ENCODE measurements around the gene MSL3B.

MSL3B gene

DNA sequence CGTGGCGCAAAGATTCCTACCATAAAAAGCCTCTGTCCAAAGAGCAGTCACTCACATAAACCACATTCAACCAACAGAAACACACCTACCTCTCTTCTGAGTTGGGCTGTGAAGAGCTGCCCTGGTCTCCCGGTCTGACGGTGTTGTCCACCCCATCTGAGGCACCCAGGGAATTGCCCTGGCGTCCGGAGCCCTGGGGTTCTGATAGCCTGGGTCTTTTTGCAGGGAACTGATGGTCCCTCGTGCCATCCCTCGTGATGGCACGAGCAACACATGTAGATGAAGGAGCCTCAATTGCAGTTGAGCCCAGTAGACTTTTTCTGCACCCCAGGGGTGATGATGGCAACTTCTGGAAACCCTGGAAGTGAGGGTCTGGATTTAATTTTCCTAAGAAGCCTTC lies 27.7 kb downstream of the MSL3B start:
- BruUV-seq (replicated peaks) = no TSS peak
- in situ Hi-C loops (cut with HindIII; ENCODE audit: low pct_unique_long_range_greater_than_20kb, low sequenced_read_pairs) = no loop called here
- H3K27ac ChIP-seq (ENCODE audit: low read length) = 0 out of 2 replicates have a peak overlapping the region, but pooled peaks have one; percentile 26

DNA sequence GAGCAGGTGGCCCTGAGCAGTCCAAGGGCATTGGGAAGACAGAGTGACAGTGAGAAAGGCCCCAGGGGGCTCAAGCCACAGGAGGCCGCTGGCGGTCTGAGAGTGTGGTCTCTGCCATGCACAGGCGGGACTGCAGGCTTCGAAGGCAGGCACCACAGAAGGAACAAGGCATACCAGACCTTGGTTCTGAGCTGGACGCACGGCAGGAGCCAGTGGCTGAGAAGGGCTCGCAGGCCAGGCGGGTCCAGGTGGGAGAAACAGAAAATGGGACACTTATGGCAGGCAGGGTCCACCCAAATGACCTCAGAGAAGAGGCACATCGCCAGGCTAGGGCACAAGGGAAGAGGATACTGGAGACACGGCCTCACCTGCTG lies 28.8 kb downstream of the MSL3B start:
- no TSS peak for BruUV-seq (replicated peaks)
- in situ Hi-C loops (cut with HindIII; ENCODE audit: low pct_unique_long_range_greater_than_20kb, low sequenced_read_pairs) (no loop called here), intact Hi-C loops (cut with micrococcal nuclease; ENCODE audit: unreplicated experiment) (no loop called here)
- peaks cover 44% of the 10 kb centered on the region for H3K4me1 ChIP-seq (ENCODE audit: control insufficient read depth, insufficient read depth, low read length)
- peak; percentile 5; the same call in 1 of the 2 replicates for ATAC-seq
- no peaks in the 10 kb centered on the region for H3K9me3 ChIP-seq (ENCODE audit: control insufficient read depth, insufficient read depth, low read depth, low read length)
- H3K4me3 ChIP-seq (ENCODE audit: low read depth in 2 of 2, low read length in 2 of 2) = no peak overlapping the region
- POLR2A ChIA-PET = interaction anchor here (0.6 kb wide), 1 partner anchor 225 kb away, joined by 3 read pairs; no protein-coding TSS in a partner anchor
- TF ChIP-seq, protein P1, sequence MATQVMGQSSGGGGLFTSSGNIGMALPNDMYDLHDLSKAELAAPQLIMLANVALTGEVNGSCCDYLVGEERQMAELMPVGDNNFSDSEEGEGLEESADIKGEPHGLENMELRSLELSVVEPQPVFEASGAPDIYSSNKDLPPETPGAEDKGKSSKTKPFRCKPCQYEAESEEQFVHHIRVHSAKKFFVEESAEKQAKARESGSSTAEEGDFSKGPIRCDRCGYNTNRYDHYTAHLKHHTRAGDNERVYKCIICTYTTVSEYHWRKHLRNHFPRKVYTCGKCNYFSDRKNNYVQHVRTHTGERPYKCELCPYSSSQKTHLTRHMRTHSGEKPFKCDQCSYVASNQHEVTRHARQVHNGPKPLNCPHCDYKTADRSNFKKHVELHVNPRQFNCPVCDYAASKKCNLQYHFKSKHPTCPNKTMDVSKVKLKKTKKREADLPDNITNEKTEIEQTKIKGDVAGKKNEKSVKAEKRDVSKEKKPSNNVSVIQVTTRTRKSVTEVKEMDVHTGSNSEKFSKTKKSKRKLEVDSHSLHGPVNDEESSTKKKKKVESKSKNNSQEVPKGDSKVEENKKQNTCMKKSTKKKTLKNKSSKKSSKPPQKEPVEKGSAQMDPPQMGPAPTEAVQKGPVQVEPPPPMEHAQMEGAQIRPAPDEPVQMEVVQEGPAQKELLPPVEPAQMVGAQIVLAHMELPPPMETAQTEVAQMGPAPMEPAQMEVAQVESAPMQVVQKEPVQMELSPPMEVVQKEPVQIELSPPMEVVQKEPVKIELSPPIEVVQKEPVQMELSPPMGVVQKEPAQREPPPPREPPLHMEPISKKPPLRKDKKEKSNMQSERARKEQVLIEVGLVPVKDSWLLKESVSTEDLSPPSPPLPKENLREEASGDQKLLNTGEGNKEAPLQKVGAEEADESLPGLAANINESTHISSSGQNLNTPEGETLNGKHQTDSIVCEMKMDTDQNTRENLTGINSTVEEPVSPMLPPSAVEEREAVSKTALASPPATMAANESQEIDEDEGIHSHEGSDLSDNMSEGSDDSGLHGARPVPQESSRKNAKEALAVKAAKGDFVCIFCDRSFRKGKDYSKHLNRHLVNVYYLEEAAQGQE (IDR thresholded peaks at IDR 0.05; ENCODE audit: insufficient read depth in 1 of 2, low read depth in 2 of 2, low read length in 1 of 2) = 0 out of 4 replicates have a peak, but pooled peaks of 1 of the 2 experiments have one; percentile 21
- no peak for TF ChIP-seq SIN3A (IDR thresholded peaks at IDR 0.05; ENCODE audit: borderline replicate concordance, insufficient read depth, low read depth, low read length)
- H3K36me3 ChIP-seq (ENCODE audit: control insufficient read depth, insufficient read depth, low read length) = peaks cover 39% of the 10 kb centered on the region
- no peaks in the 10 kb centered on the region for H3K27me3 ChIP-seq (ENCODE audit: control insufficient read depth, insufficient read depth, low read length)
- H3K27ac ChIP-seq (ENCODE audit: low read length) = peak overlapping the region; percentile 73
- DNase-seq (ENCODE audit: low read depth, low spot score) = no peak
- CTCF ChIA-PET = no interaction called here

More for the DNA sequence above, 27.7 kb downstream of the MSL3B start:
- Histone ChIP-seq H3K27me3 (ENCODE audit: control insufficient read depth, insufficient read depth, low read length) (no peaks in the 10 kb centered on the region), H3K4me1 (ENCODE audit: control insufficient read depth, insufficient read depth, low read length) (peaks cover 35% of the 10 kb centered on the region), H3K36me3 (ENCODE audit: control insufficient read depth, insufficient read depth, low read length) (peaks cover 44% of the 10 kb centered on the region), H3K4me3 (ENCODE audit: low read depth in 2 of 2, low read length in 2 of 2) (no peak overlapping the region), H3K9me3 (ENCODE audit: control insufficient read depth, insufficient read depth, low read depth, low read length) (no peaks in the 10 kb centered on the region)
- ChIA-PET CTCF (no interaction called here), POLR2A (no interaction called here)
- ATAC-seq = no peak
- TF ChIP-seq, protein P2, sequence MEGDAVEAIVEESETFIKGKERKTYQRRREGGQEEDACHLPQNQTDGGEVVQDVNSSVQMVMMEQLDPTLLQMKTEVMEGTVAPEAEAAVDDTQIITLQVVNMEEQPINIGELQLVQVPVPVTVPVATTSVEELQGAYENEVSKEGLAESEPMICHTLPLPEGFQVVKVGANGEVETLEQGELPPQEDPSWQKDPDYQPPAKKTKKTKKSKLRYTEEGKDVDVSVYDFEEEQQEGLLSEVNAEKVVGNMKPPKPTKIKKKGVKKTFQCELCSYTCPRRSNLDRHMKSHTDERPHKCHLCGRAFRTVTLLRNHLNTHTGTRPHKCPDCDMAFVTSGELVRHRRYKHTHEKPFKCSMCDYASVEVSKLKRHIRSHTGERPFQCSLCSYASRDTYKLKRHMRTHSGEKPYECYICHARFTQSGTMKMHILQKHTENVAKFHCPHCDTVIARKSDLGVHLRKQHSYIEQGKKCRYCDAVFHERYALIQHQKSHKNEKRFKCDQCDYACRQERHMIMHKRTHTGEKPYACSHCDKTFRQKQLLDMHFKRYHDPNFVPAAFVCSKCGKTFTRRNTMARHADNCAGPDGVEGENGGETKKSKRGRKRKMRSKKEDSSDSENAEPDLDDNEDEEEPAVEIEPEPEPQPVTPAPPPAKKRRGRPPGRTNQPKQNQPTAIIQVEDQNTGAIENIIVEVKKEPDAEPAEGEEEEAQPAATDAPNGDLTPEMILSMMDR (IDR thresholded peaks at IDR 0.05) = no peak
- TF ChIP-seq, protein P1 (IDR thresholded peaks at IDR 0.05; ENCODE audit: insufficient read depth in 1 of 2, low read depth in 2 of 2, low read length in 1 of 2) = no peak
- TF ChIP-seq SIN3A (IDR thresholded peaks at IDR 0.05; ENCODE audit: borderline replicate concordance, insufficient read depth, low read depth, low read length) (no peak), POLR2AphosphoS5 (IDR thresholded peaks at IDR 0.05; ENCODE audit: low read depth, low read length) (0 out of 2 replicates have a peak, but pooled peaks have one; percentile 34), TCF7L2 (IDR thresholded peaks at IDR 0.05; ENCODE audit: low read depth, low read length) (no peak)
- intact Hi-C loops (cut with micrococcal nuclease; ENCODE audit: unreplicated experiment) = no loop called here
- no peak for DNase-seq (ENCODE audit: low read depth, low spot score)
